DOHH2 (cell line): ENCODE results near the gene FLNB.

Experiments
- EZH2phosphoT487 ChIP-seq: fragments of 200-600 bp; sonication (generic); IDR thresholded peaks from 2 replicates; pipeline ENCODE4 v1.6.1; 2017; ENCODE audit warnings: borderline replicate concordance, mild to moderate bottlenecking, antibody characterized with exemption, low read length, moderate library complexity, mixed read lengths
- TF ChIP-seq, protein P1 (sequence below): fragments of 200-600 bp; sonication (generic); IDR thresholded peaks from one replicate; pipeline ENCODE4 v1.5.1; 2014; ENCODE audit warnings: antibody characterized with exemption, mild to moderate bottlenecking, low read depth, low read length; ENCODE audit not compliant: poor library complexity, severe bottlenecking

DNA sequence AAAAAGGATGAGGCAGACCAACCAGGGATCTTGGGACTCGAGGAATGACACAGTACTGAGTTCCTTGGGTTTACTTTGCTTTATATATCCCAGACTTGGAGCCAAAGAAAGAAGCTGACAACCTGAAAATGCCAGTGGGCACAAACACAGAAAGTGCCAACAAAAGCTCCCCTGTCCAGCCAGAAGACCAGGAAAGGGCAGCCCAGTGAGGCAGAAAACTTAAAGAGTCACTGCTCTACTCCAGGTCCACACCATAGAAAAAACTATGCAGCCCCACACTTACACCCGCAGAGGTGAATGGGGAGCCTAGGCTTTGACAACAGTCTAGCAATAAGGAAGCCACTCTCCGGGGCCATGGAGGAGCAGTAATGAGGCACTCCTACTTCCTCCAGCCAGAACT is 80.3 kb downstream of the FLNB start:
- TF ChIP-seq, protein P1, sequence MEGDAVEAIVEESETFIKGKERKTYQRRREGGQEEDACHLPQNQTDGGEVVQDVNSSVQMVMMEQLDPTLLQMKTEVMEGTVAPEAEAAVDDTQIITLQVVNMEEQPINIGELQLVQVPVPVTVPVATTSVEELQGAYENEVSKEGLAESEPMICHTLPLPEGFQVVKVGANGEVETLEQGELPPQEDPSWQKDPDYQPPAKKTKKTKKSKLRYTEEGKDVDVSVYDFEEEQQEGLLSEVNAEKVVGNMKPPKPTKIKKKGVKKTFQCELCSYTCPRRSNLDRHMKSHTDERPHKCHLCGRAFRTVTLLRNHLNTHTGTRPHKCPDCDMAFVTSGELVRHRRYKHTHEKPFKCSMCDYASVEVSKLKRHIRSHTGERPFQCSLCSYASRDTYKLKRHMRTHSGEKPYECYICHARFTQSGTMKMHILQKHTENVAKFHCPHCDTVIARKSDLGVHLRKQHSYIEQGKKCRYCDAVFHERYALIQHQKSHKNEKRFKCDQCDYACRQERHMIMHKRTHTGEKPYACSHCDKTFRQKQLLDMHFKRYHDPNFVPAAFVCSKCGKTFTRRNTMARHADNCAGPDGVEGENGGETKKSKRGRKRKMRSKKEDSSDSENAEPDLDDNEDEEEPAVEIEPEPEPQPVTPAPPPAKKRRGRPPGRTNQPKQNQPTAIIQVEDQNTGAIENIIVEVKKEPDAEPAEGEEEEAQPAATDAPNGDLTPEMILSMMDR = no peak
- no peak for TF ChIP-seq EZH2phosphoT487
